ENCODE data around the gene FAXC. TPM values are rescaled to one million over a fixed set of nuclear protein-coding genes. Genes with fewer than 3 reads are reported as not detected.
A peak's percentile ranks its signal among the peaks of the same experiment; 100 is the strongest.

Gene FAXC
- total RNA-seq: 7.8 and 8.1 TPM in 2 replicates

- DNase-seq (ENCODE audit: low read depth): peak; percentile 8
Observed at GRCh38 chr6:99349171-99350141, at the start of gene FAXC. TSS of gene FAXC (minus strand) at chr6:99349674. CDS start at chr6:99349372, 302 bp downstream.

- no peak for DNase-seq (ENCODE audit: low read depth)
Observed at GRCh38 chr6:99397287-99397686, 47.8 kb upstream of the FAXC start.

DNA sequence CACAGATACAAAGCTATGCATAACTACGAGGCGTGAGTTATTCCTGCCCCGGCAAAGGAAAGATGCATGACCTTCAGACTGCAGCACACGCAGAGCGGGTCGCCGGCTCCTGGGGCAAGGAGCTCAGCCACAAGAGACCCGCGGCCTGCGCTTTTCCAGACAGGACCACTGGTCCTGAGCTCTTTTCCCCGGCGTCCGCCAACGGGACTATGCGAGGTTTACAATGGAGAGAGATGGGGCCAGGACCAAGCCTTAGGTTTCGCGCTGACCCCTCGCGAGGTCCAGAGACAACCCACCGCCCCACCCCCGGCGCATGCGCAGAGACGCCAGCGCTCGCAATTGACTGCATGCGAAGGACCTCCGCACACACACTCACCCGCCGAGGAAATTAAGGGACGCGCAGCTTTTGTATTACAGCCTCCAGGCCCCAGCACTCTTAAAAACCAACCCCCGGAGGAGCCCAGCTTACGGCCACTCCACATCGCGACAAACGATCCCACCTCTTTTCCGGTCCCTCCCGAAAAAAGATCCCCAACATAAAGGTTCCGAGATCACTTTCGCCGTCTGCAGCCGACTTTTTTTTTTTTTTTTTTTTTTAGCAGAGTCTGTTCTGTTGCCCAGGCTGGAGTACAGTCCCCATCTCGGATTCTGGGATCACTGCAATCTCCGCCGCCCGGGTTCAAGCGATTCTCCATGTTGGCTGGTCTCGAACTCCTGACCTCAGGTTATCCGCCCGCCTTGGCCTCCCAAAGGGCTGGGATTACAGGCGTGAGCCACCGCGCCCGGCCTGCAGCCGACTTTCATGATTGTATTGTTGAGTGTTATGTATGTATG is 44.4 kb upstream of the FAXC start, which contains the start of gene COQ3:
COQ3 (minus strand) TSS at position 498 of the 834 bp plus-strand sequence; CDS start at position 482, 16 bp downstream.
- peak; percentile 41 for DNase-seq (ENCODE audit: low read depth)

DNA sequence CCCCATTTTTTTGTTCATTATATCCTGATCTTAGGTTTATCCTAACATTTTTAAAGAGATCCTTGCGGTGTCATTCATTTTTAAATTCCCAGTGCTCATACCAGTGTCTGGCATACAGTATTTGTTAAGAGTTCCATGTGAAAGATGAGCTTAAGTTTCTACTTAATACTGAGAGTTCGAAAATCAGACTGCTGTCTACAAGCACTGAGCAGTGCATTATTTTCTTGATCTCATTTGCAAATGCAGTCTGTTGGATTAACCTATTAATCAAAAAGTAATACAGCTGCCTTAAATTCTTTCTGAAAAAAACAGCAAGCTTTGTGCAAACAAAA is 43.9 kb upstream of the FAXC start:
- DNase-seq (ENCODE audit: low read depth): no peak

- DNase-seq (ENCODE audit: low read depth): no peak
Observed at GRCh38 chr6:99390896-99391295, 41.4 kb upstream of the FAXC start.

DNA sequence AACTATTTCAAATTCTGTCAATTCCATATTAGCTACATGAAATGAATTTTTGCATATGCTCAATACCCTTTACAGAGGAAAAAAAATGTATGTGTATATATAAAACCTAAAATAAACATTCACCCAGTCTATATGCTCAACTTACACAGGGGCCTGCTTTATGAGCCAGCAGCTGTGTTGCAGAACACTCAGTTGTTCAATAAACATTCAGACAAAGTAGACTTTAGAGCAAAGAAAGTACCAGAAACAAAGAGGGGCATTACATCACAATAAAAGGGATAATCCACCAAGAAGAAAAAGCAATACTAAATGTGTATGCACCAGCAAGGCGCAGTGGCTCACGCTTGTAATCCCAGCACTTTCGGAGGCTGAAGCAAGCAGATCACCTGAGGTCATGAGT is 35.0 kb upstream of the FAXC start:
- DNase-seq (ENCODE audit: low read depth): no peak

GRCh38 chr6:99378636-99379035 is 29.2 kb upstream of the FAXC start:
- DNase-seq (ENCODE audit: low read depth): no peak

- DNase-seq (ENCODE audit: low read depth): no peak
Observed at GRCh38 chr6:99369533-99369932, 20.1 kb upstream of the FAXC start.

GRCh38 chr6:99366852-99367251 is 17.4 kb upstream of the FAXC start:
- DNase-seq (ENCODE audit: low read depth): no peak

- no peak for DNase-seq (ENCODE audit: low read depth)
Observed at GRCh38 chr6:99364026-99364425, 14.6 kb upstream of the FAXC start.

DNA sequence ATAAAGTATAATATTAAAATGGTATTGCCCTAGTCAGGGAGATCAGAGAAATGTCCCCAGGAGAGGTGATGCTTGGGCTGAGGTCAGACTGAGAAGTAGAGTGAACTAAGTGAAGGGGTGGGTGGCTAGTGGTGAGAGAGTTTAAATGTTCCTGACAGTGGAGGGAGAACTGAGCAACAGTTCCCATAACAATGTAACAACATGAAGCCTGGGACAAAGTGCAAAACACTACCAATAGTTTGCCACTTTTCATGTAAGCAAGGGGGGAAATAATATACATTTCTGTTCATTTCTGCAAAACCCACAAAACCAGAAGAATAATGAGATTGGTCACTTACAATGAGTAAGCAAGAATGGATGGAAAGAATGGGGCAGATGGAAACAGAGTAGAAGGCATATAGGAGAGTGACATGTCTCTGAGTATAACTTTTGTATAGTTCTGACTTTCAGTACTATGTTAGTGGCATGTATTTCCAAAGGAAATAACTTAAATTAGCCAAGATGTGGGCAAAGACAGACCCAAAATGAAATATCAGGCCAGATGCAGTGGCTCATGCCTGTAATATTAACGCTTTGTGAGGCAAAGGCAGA is 13.3 kb upstream of the FAXC start:
- no peak for DNase-seq (ENCODE audit: low read depth)

DNA sequence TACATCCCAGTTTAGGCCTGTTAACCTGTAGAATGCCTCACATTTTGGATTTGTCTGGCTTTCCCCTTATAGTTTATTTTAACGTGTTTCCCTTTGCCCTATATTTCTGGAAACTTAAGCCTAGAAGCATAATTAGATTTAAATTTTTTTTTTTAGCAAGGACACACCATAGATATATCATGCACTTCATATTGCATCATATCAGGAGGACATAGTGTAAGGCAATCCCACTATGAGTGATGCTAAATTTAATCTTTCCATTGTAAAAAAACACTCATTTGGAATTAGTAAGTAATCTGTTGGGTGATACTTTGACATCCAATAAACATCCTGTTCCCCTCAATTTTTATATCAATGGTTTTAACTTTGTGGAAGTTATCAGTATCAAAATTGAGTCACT is 10.3 kb upstream of the FAXC start:
- no peak for DNase-seq (ENCODE audit: low read depth)

DNA sequence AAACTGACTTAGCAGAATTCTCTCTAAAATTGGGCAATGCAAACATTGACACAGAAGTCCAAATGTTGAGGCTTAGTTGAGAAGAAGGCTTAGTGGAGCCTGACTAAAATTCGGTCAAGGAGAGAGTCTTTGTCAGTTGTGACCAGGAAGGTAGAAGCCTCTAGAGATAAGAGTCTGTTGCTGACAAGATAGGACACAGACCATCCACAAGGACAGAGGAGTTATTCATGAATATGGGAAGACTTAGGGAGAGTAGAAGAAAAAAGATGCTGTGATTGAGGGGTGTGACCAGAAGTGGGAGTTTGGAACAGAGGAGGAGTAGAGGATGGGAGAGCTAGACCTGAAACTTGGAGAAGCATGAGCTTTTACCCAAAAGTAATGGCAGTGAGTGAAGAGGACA is 7.2 kb upstream of the FAXC start:
- DNase-seq (ENCODE audit: low read depth): no peak

DNA sequence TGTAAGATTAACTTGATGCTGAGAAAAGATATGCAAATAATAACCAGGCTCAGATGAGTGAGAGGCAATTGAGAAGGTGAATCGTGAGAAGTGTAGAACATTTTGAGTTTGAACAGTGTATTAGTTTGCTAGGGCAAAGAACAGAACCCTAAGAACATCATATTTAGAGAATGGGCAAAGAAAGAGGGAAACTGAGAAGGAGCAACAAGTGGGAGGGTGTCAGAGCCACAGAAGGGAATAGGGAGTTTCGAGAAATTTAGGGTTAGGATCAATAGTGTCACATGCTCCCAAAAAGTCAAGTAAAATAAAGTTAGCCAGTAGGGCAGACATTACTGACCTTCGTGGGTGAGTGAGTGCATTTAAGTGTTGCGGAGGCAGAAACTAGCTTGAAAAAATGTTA is 5.5 kb upstream of the FAXC start:
- DNase-seq (ENCODE audit: low read depth): no peak

GRCh38 chr6:99353126-99353525 is 3.7 kb upstream of the FAXC start:
- DNase-seq (ENCODE audit: low read depth): peak; percentile 13

DNA sequence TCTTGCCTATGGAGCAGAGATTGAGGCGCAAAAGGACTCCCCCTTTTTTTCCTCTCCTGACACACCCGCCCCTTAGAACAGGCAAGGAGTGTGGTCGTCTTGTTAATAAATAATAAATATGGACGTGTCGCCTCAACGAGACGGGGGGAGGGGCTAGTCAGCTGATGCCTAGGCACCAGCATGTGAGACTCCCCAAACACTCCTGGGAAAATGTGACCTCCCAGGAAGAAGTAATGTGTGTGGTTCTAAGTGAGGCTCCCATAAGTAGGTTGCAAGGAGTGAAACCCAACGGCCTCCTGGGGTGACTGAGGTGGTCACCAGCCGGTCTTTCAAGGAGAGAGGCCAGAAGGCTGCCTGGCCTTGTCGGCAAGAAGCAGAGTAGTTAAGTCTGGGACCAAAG is 1.1 kb upstream of the FAXC start:
- DNase-seq (ENCODE audit: low read depth): no peak

DNA sequence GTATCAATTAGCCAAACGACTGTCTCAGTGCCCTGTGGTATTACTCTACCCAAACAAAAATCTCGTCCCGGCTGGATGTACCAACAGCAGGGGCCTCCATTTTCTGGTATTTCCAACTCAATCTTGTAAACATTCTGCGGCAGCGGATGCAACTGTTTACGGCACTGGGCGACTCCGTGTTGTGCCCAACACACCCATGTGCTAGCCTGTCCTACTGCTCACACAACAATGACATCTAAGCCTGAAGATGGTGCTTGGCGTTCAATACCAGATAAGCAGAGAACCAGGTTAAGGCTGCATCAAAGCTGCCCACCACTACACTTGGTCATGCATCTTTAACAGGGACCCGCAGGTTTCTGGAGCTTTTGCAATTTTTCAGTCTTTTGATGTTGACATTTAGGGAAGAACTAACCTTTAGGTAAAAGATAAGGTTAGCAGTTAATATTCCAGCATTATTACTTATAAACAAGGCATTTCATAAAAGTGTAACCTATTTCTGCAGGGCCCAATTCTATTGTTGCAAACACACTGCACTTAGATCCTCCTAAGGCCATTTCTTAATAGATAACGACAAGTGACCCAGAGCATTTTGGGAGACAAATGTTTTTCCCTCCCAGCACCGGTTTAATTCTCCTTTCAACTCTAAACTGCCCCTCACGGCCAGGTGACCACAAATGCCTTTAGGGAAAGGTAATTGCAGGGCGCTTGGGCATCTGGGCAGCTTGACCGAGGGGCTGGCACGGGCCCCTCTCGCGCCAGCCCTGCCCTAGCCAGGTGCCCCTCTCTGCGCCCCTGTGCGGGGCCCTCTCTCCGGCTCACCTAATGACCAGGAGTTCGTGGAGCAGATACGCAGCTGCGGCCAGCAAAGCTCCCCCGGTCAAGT is 945 bp downstream of the FAXC start:
- no peak for DNase-seq (ENCODE audit: low read depth)

DNA sequence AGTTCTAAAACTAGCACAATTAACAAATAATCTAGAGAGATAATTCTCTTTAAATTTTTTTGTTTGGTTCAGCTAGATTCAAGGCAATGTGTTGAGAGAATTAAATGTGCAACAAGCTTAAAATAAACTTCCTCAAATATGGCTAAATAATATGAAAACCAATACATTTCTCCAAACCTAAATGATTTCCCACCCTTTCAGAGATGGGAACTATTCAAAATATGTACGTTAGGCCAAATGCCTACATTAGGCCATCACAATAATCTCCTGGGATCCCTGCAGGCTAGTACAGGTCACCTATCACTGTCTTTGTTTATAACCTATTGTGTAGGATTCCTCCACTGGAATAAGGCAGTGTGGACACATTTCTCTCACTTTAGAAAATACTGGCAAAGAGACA is 1.7 kb downstream of the FAXC start:
- DNase-seq (ENCODE audit: low read depth): no peak

- DNase-seq (ENCODE audit: low read depth): no peak
Observed at GRCh38 chr6:99346595-99346994, 2.9 kb downstream of the FAXC start.

DNA sequence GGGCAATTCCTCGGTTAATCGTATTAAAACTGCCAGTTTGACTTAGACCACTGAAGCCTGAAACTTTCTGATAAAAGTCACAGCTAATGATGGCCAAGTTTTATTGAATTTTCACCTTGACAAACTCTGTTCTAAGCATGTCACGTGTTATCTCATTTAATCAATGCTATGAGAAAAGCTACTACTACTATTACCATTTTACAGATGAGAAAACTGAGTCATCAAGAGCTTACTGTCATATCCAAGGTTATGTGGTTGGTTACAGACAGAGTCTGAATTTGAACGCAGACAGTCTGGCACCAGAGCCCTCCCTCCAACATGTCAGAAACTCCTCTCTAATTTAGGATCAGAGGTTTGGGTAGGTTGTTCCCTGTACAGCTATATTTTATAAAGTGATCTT is 4.3 kb downstream of the FAXC start:
- no peak for DNase-seq (ENCODE audit: low read depth)

DNA sequence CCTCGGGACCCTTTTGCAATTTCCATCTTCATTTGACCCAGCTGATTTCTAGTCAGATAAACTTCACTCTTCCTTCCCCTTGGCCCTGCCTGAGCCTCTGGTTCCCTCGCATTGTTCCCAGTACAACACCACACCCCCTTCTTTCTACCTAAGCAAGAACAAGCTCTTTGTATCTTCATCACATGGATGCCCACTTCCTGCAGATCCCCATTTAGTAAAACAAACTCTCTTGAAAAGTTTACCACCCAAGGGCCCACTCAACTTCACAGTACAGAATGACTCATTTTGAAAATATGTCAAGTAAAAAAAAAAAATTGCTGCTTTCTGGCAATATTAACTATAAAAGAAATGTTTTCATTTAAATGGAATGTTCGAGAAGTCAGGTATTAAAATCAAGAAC is 5.2 kb downstream of the FAXC start:
- DNase-seq (ENCODE audit: low read depth): peak; percentile 50
